ENCODE results near the gene RAD23A. TPM values are rescaled to one million over a fixed set of nuclear protein-coding genes. Genes with fewer than 3 reads are reported as not detected.
A peak's percentile ranks its signal among the peaks of the same experiment; 100 is the strongest.

Gene RAD23A
- total RNA-seq, 3 donors from 2014 or later: 65.9 to 84.3 (median 66.5) TPM

DNA sequence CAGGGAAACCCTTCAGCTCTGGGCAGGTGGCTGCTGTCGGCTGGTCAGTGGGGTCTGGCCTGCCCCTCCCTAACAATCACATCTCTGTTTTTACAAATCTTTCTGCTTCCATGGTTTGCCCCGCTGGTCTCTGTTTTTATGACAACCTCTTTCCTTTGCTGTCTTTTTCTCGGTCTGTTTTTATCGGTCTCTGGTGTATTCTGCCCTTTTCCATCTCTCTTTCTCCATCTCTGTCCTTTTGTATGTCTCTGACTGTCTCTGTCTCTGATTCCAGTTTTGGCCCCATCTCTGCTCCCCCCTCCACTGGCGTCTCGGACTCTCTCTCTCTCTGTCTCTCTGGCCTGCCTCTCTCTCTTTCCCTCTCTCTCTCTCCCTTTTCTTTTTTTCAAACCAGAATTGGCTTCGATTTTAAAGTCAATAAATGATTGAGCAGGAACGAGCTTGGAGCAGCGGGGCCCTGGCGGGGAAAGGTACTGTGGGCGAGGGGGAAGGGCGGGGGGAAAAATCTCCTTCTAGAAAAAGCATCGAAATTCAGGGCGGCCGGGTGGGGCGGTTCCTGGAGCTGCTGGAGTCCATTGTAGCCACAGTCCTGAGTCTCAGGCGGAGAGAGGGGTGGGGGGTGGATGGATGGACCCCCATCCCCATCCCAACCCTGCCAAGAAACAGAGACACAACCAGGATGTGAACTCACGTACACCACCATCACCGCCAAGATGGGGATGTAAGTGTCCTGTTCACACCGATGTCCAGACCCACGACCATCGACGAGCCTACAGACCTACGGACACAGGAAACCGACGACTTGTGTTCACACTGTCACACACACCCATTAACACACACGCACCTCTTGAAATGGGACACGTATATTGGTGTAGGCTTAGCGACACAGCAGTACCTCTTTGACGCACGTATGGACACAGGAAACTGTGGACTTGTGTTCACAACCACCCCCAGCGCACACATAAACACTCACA is 52.6 kb downstream of the RAD23A start:
- no peak for DNase-seq (ENCODE audit: low spot score in 2 of 2)

DNA sequence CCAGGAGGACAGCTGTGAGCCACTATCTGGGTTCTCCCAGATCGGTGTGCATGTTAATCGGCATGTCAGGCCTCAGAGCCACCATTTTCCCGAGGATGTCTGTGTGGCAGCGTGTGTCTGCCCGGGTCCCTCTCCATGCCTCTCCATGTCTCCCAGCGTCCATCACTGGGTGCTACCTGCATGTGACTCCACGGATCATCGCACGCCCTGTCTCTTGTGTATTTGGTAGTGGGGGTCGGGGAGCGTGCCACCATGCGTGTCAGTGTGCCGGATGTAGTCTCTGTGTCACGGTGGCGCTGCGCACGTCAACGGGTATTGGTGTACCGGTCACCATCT is 55.5 kb downstream of the RAD23A start:
- no peak for DNase-seq (ENCODE audit: low spot score in 2 of 2)
- TF ChIP-seq, protein P1, sequence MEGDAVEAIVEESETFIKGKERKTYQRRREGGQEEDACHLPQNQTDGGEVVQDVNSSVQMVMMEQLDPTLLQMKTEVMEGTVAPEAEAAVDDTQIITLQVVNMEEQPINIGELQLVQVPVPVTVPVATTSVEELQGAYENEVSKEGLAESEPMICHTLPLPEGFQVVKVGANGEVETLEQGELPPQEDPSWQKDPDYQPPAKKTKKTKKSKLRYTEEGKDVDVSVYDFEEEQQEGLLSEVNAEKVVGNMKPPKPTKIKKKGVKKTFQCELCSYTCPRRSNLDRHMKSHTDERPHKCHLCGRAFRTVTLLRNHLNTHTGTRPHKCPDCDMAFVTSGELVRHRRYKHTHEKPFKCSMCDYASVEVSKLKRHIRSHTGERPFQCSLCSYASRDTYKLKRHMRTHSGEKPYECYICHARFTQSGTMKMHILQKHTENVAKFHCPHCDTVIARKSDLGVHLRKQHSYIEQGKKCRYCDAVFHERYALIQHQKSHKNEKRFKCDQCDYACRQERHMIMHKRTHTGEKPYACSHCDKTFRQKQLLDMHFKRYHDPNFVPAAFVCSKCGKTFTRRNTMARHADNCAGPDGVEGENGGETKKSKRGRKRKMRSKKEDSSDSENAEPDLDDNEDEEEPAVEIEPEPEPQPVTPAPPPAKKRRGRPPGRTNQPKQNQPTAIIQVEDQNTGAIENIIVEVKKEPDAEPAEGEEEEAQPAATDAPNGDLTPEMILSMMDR (IDR thresholded peaks at IDR 0.05): no peak
- TF ChIP-seq POLR2A (IDR thresholded peaks at IDR 0.05): no peak
- TF ChIP-seq POLR2AphosphoS5 (IDR thresholded peaks at IDR 0.05): no peak
- Histone ChIP-seq H3K4me1 (peaks cover 8 to 17% of the 10 kb centered on the region in 2 donors), H3K27ac (peak overlapping the region; percentile 95 to 99), H3K9me3 (no peaks in the 10 kb centered on the region), H3K4me3 (peak overlapping the region in 1 of 3 donors; percentile 69), H3K36me3 (no peaks in the 10 kb centered on the region), H3K27me3 (no peaks in the 10 kb centered on the region)
- intact Hi-C loops (cut with DNase I; ENCODE audit: low total_unique reads): loop anchor here (5.0 kb wide), 1 partner anchor 1579 kb away; no protein-coding TSS in a partner anchor

More for the DNA sequence above, 52.6 kb downstream of the RAD23A start:
- H3K4me3 ChIP-seq: peak overlapping the region; percentile 74 to 83 (median 81)
- no peaks in the 10 kb centered on the region for H3K9me3 ChIP-seq
- H3K27ac ChIP-seq: peak overlapping the region; percentile 95 to 96
- intact Hi-C loops (cut with DNase I; ENCODE audit: low total_unique reads): no loop called here
- no peaks in the 10 kb centered on the region for H3K27me3 ChIP-seq
- peaks cover 0 to 7% of the 10 kb centered on the region in 2 donors for H3K4me1 ChIP-seq
- TF ChIP-seq, protein P1 (IDR thresholded peaks at IDR 0.05): no peak
- no peak for TF ChIP-seq POLR2AphosphoS5 (IDR thresholded peaks at IDR 0.05)
- no peak for TF ChIP-seq POLR2A (IDR thresholded peaks at IDR 0.05)
- H3K36me3 ChIP-seq: no peaks in the 10 kb centered on the region

DNA sequence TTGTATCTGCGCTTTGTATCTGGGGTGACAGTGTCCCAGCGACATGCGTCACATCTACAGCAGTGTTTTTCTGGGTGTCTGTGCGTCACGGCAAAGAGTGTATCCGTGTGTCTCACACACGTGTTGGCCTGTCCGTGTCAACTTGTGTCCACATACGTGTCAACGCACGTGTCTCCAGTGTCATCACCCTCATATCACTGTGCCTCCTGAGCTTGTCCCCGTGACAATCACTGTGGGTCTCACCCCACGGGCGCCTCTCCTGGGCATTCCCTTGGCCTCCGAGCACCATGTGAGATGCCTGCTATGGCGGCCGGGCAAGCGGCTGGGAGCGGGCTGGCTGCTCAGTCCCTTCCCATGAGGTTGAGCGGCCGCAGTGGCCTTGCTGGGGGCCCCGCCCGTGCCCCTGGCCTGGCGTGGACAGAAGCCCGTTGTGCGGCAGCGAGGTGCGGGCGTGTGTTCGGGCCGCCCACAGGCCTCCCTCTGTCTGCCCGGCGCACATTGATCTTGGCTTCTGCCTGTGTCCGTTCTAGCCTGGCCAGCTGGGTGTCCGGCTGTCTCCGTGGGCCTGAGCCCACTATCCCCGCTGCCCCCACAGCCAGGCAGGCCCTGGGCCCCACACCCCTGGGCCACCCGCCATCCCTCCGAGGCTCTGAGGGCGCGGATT is 56.0 kb downstream of the RAD23A start:
- no peak for DNase-seq (ENCODE audit: low spot score in 2 of 2)
- Histone ChIP-seq H3K36me3 (no peaks in the 10 kb centered on the region), H3K27me3 (no peaks in the 10 kb centered on the region), H3K4me1 (peaks cover 13 to 22% of the 10 kb centered on the region in 2 donors), H3K9me3 (no peaks in the 10 kb centered on the region), H3K4me3 (peak overlapping the region; percentile 33 to 69 (median 50)), H3K27ac (peak overlapping the region; percentile 95 to 99)
- TF ChIP-seq POLR2A (IDR thresholded peaks at IDR 0.05): no peak
- TF ChIP-seq POLR2AphosphoS5 (IDR thresholded peaks at IDR 0.05): peak in 1 of 3 donors; percentile 9
- TF ChIP-seq, protein P1 (IDR thresholded peaks at IDR 0.05): no peak
- intact Hi-C loops (cut with DNase I; ENCODE audit: low total_unique reads): loop anchor here (5.0 kb wide), 1 partner anchor 1579 kb away; no protein-coding TSS in a partner anchor

DNA sequence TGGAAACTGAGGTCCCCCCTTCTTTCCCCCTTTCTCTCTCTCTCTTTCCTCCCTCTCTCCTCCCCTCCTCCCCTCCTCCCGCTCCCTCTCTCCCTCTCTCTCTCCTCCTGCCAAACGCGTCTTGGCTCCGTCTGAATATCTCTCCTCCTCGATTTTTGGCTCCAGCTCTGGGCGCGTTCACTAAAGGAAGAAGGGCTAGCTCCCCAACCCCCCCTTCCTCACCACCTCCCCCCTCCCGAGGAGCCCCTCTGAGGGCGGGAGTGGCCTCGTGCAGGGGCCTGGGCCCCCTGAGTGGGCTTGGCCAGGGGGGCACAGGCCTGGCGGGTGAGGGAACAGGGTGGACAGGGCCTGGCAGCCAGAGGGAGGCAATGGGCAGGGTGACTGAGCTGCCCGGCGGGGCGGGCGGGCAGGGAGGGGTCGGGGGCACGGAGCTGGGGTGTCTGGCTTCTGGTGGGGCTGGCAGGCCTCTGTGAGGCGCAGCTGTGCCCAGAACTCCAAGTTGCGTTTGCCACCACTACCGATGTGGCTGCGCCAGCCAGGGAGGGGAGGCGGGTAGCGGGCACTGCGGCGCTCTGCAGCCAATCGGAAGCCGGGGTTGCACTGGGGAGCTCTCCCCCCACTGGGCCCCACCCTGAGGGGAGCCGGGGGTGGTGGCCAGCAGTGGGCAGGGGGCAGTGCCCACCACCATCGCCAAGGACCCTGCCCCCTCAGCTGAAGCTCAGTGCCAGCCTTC is 56.7 kb downstream of the RAD23A start:
- peak; percentile 80 to 84 for DNase-seq (ENCODE audit: low spot score in 2 of 2)
- TF ChIP-seq, protein P1 (IDR thresholded peaks at IDR 0.05): no peak
- TF ChIP-seq POLR2AphosphoS5 (IDR thresholded peaks at IDR 0.05): peak in 2 of 3 donors; percentile 15 to 39
- no peak for TF ChIP-seq POLR2A (IDR thresholded peaks at IDR 0.05)
- peak overlapping the region; percentile 33 to 69 (median 50) for H3K4me3 ChIP-seq
- H3K36me3 ChIP-seq: no peaks in the 10 kb centered on the region
- peak overlapping the region; percentile 95 to 99 for H3K27ac ChIP-seq
- intact Hi-C loops (cut with DNase I; ENCODE audit: low total_unique reads): loop anchor here (5.0 kb wide), 1 partner anchor 1580 kb away; no protein-coding TSS in a partner anchor
- H3K4me1 ChIP-seq: peaks cover 13 to 29% of the 10 kb centered on the region in 2 donors
- no peaks in the 10 kb centered on the region for H3K27me3 ChIP-seq
- no peaks in the 10 kb centered on the region for H3K9me3 ChIP-seq

All from breast epithelium (tissue), 4 donors.